Progenitor cell of endocrine pancreas (in vitro differentiated cells): ENCODE data around the gene ADM2. TPM values are rescaled to one million over a fixed set of nuclear protein-coding genes. Genes with fewer than 3 reads are reported as not detected.

Experiments
- DNase-seq: peaks from one replicate; pipeline ENCODE4 v3.0.0; 2021; ENCODE audit warnings: low spot score; ENCODE audit not compliant: unreplicated experiment
- H3K27ac Mint-ChIP-seq: 2 replicates; pipeline ENCODE4 v1.8.0; 2021; ENCODE audit warnings: mild to moderate bottlenecking, moderate library complexity, mixed read lengths
- H3K27me3 Mint-ChIP-seq: 2 replicates; pipeline ENCODE4 v1.8.0; 2021; ENCODE audit warnings: mixed read lengths
- H3K36me3 Mint-ChIP-seq: 2 replicates; pipeline ENCODE4 v1.8.0; 2022; ENCODE audit warnings: mixed read lengths; ENCODE audit not compliant: insufficient read depth
- H3K4me1 Mint-ChIP-seq: 2 replicates; pipeline ENCODE4 v1.8.0; 2021; ENCODE audit warnings: low read depth, mixed read lengths
- H3K4me3 Mint-ChIP-seq: 2 replicates; pipeline ENCODE4 v1.8.0; 2021; ENCODE audit warnings: low read depth, mild to moderate bottlenecking, moderate library complexity, mixed read lengths
- H3K9me3 Mint-ChIP-seq: 2 replicates; pipeline ENCODE4 v1.8.0; 2021; ENCODE audit warnings: low read depth, mixed read lengths
- total RNA-seq: library from RNA; stranded (reverse); gene quantifications from 2 replicates; pipeline ENCODE4 v1.2.1, GENCODE V29; 2021
- TF ChIP-seq, protein P1 (sequence below): fragments of 200-600 bp; sonication (generic); IDR thresholded peaks from one replicate; pipeline ENCODE4 v1.5.0; 2021; ENCODE audit warnings: antibody characterized with exemption, mild to moderate bottlenecking; ENCODE audit not compliant: unreplicated experiment

ADM2 gene
- total RNA-seq, 1 donor from 2014 or later: 2.9 TPM

DNA sequence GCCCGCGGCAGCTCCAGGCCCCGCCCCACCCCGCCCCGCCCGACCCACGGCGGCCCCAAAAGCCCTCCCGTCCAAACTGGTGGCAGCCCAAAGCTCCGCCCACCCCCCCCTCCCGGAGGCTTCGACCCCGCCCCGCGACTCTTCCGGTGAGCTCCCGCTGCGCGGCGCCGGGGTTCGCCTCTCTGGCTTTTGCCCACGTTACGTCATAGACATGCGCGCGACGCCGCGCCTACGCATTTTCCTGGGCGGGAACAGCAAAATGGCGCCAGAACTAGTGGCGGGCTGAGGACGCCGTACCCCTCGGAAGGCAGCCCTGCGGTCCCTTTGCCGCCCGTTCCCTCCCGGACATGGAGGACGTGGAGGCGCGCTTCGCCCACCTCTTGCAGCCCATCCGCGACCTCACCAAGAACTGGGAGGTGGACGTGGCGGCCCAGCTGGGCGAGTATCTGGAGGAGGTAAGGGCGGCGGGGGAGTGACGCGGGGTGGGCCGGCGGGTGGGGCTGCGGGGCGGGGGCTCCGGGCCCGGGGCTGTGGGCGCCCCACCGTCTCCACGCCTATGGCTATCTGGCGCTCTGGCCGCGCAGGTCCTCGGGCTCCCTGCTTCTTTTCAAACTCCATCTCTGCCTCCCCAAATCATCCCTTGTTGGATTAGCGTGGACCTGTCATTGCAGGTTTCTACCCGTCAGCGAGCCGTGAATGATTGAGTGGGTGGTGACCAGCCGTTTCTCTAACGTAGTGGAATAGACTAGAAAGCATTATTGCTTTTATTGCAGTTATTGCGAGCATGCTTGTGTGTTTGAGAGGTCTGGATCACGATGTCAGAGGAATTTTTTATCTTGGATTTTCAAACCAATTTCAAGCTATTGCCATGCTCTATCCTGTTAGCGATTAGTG is 26.9 kb downstream of the ADM2 start, which contains the start of gene NCAPH2:
Gene NCAPH2 (plus strand): TSS at position 234 of the 894 bp plus-strand sequence. CDS start 114 bp downstream, at position 348.
- DNase-seq: no peak
- no peaks in the 10 kb centered on the region for H3K27me3 Mint-ChIP-seq
- peaks cover 15% of the 10 kb centered on the region for H3K4me1 Mint-ChIP-seq
- H3K9me3 Mint-ChIP-seq: no peaks in the 10 kb centered on the region
- H3K36me3 Mint-ChIP-seq: no peaks in the 10 kb centered on the region
- TF ChIP-seq, protein P1, sequence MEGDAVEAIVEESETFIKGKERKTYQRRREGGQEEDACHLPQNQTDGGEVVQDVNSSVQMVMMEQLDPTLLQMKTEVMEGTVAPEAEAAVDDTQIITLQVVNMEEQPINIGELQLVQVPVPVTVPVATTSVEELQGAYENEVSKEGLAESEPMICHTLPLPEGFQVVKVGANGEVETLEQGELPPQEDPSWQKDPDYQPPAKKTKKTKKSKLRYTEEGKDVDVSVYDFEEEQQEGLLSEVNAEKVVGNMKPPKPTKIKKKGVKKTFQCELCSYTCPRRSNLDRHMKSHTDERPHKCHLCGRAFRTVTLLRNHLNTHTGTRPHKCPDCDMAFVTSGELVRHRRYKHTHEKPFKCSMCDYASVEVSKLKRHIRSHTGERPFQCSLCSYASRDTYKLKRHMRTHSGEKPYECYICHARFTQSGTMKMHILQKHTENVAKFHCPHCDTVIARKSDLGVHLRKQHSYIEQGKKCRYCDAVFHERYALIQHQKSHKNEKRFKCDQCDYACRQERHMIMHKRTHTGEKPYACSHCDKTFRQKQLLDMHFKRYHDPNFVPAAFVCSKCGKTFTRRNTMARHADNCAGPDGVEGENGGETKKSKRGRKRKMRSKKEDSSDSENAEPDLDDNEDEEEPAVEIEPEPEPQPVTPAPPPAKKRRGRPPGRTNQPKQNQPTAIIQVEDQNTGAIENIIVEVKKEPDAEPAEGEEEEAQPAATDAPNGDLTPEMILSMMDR: no peak
- peak within 1 kb of the TSS; percentile 98 for H3K27ac Mint-ChIP-seq
- H3K4me3 Mint-ChIP-seq: peak within 1 kb of the TSS; percentile 95

DNA sequence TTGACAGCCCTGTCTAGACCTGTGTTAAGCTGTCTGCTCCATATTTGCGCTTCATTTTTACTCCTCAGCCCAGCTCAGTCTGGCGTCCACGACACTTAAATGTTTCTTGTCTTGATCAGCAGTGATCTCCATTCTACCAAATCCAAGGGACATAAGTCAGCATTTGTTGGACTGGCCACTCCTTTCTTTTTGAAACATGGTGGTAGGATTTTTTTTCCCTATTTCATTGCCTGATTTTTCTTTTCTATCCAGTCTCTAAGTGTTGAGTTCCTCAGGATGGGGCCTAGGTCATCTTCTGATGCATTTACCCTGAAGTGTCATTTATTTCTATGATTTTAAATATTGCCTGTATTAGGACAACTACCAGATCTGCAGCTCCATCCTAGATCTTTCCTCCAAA is 27.6 kb downstream of the ADM2 start:
- peak overlapping the region; percentile 93 for H3K27ac Mint-ChIP-seq
- H3K27me3 Mint-ChIP-seq: no peaks in the 10 kb centered on the region
- TF ChIP-seq, protein P1: no peak
- no peak for DNase-seq
- no peaks in the 10 kb centered on the region for H3K36me3 Mint-ChIP-seq
- H3K4me1 Mint-ChIP-seq: peaks cover 15% of the 10 kb centered on the region
- H3K9me3 Mint-ChIP-seq: no peaks in the 10 kb centered on the region
- peak overlapping the region; percentile 95 for H3K4me3 Mint-ChIP-seq

DNA sequence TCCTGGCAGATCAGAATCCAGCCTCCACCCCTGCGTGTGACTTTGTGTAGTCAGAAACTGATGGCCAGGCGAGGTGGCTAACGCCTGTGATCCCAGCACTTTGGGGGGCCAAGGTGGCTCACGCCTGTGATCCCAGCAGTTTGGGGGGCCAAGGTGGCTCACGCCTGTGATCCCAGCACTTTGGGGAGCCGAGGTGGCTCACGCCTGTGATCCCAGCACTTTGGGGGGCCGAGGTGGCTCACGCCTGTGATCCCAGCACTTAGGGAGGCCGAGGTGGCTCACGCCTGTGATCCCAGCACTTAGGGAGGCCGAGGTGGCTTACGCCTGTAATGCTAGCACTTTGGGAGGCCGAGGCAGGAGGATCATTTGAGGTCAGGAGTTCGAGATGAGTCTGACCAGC is 31.8 kb downstream of the ADM2 start:
- Mint-ChIP-seq H3K27me3 (no peaks in the 10 kb centered on the region), H3K4me1 (peaks cover 10% of the 10 kb centered on the region), H3K9me3 (no peaks in the 10 kb centered on the region), H3K4me3 (no peak overlapping the region), H3K36me3 (peaks cover 2% of the 10 kb centered on the region), H3K27ac (no peak overlapping the region)
- TF ChIP-seq, protein P1: no peak
- no peak for DNase-seq

DNA sequence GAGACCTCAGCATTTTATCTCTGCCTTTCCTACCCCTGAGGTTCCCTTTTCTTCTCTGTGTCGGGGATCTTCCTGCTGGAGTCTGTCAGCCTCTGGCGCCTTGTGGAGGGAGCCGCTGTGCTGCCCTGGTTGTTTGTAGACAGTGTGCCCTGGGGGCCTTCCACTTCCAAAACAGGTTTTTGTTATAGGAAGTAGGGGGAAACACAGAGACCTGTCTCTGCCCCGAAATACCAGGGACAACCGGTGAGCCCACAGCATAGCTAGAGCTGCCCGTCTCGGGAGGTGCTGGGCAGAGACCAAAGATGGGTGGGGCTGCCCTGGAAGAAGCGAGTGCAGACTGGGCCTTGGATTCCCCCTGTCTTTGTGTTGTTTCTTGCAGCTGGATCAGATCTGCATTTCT is 34.7 kb downstream of the ADM2 start:
- Mint-ChIP-seq H3K4me3 (no peak overlapping the region), H3K4me1 (no peaks in the 10 kb centered on the region), H3K36me3 (peaks cover 2% of the 10 kb centered on the region), H3K9me3 (no peaks in the 10 kb centered on the region), H3K27me3 (no peaks in the 10 kb centered on the region), H3K27ac (no peak overlapping the region)
- DNase-seq: no peak
- TF ChIP-seq, protein P1: no peak

DNA sequence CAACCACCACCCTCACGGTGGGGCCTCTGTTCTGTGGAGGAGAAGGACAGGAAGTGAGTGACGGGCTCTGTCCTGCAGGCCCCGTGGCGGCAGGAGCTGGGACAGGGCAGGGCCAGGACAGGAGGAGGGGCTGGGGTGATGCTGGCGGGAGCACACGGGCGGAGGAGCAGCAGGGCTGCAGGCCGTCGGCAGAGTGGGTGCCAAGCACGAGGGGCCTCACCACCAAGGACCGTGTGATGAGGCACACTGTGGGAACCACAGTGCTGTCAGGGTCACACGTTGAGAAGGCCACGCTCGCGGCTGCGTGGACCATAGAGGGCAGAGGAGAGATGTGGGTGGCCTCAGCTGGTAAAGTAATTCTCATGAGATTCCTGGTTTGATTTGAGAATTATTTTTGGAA is 35.5 kb downstream of the ADM2 start:
- H3K27me3 Mint-ChIP-seq: no peaks in the 10 kb centered on the region
- no peak overlapping the region for H3K27ac Mint-ChIP-seq
- TF ChIP-seq, protein P1: no peak
- H3K36me3 Mint-ChIP-seq: peaks cover 2% of the 10 kb centered on the region
- no peaks in the 10 kb centered on the region for H3K9me3 Mint-ChIP-seq
- H3K4me1 Mint-ChIP-seq: no peaks in the 10 kb centered on the region
- DNase-seq: no peak
- H3K4me3 Mint-ChIP-seq: no peak overlapping the region
